ENCODE measurements around the gene PSMC4.
"Not testable (repeated sequence)": the region's sequence is repeated elsewhere in the genome, so short reads cannot be mapped to it uniquely, and the experiment has no call there.

The PSMC4 gene

GRCh38 chr19:39946532-39946931 lies 24.4 kb upstream of the PSMC4 start:
- DNase-seq (ENCODE audit: low spot score) = no peak

GRCh38 chr19:39949026-39949747 lies 21.8 kb upstream of the PSMC4 start:
- no peak for DNase-seq (ENCODE audit: low spot score)

DNA sequence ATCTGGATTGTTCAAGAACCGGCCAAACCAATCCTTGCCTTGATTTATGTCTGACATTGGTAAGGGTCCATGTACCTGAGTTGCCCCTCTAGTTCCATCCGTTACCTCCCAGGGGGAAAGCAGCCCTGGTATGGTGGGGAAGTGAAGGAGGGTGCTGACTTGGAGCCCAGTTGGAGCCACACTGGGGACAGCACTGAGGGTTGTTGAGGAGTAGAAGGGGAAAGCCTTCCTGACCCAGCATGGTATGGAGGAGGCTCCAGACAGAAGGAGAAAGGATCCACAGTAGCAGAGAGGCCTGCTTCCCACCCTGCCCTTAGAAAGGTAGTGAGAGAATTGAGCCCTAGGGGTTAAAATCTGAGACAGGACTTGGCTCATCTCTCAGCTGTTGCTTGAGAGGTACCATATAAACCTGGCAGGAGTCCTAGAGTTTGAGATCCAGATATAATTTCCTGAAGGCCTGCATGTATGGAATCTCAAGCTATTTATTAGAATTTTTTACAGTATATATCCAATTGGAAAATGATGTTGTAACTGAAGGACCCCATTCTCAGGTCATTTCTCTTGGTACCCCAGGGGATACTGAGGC lies 19.8 kb upstream of the PSMC4 start:
- no peak for DNase-seq (ENCODE audit: low spot score)

DNA sequence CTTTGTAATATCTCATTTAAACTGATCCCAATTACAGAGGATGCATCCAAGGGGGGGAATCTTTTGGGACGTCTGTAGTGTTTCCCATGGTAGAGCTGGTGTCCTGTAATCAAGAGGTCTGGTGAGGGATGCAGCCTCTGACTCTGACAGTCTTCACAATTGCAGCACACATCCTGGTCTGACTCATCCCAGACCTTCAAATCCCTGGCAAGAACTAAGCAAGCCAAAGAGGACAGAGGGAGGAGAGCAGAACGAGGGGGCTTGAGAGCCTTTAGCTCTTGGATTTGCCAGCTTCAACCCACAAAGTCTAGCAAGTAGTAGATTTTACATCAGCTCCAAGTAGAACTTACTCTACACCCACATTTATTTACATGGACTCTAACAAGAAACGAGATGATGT lies 19.3 kb upstream of the PSMC4 start:
- DNase-seq (ENCODE audit: low spot score) = no peak

GRCh38 chr19:39953915-39954314 lies 17.1 kb upstream of the PSMC4 start:
- no peak for DNase-seq (ENCODE audit: low spot score)

DNA sequence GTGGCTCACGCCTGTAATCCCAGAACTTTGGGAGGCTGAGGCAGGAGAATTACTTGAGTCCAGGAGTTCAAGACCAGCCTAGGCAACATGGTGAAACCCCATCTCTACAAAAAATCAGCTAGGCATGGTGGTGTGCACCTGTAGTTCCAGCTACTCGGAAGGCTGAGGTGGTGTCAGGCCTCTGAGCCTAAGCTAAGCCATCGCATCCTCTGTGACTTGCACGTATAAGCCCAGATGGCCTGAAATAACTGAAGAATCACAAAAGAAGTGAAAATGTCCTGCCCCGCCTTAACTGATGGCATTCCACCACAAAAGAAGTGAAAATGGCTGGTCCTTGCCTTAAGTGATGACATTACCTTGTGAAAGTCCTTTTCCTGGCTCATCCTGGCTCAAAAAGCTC lies 13.1 kb upstream of the PSMC4 start:
- DNase-seq (ENCODE audit: low spot score) = not testable (repeated sequence)

DNA sequence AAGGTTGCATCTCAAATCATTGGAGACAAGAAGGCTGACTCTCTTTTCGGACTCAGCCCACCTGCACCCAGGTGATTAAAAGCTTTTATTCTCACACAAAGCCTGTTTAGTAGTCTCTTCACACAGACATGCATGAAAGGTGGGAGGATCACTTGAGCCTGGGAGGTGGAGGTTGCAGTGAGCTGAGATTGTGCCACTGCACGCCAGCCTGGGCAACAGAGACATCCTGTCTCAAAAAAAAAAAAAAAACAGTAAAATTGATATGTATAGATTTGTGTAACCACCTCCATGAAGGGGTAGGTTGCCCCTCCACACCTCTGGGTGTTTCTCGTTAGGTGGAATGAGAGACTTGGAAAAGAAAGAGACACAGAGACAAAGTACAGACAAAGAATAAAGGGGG lies 12.0 kb upstream of the PSMC4 start:
- DNase-seq (ENCODE audit: low spot score) = not testable (repeated sequence)

DNA sequence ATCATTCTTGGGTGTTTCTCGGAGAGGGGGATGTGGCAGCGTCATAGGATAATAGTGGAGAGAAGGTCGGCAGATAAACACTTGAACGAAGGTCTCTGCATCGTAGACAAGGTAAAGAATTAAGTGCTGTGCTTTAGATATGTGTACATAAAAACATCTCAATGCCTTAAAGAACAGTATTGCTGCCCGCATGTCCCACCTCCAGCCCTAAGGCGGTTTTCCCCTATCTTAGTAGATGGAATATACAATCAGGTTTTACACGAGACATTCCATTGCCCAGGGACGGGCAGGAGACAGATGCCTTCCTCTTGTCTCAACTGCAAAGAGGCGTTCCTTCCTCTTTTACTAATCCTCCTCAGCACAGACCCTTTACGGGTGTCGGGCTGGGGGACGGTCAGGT lies 11.6 kb upstream of the PSMC4 start:
- DNase-seq (ENCODE audit: low spot score) = not testable (repeated sequence)

DNA sequence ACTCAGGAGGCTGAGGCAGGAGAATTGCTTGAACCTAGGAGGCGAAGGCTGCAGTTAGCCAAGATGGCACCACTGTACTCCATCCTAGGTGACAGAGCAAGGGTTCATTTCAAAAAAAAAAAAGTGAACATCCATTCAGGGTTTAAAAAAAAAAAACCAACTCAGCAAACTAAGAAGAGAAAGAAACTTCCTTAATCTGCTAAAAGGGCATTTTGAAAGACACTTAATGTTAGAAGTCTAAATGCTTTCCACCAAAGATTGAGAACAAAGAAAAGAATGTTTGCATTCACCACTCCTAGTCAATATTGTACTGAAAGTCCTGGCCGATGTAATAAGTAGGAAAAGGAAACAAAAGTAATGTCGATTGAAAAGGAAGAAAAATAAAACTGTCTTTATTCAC lies 7.1 kb upstream of the PSMC4 start:
- DNase-seq (ENCODE audit: low spot score) = no peak

- DNase-seq (ENCODE audit: low spot score) = no peak
These were observed 4.3 kb upstream of the PSMC4 start for GRCh38 chr19:39966617-39967016.

DNA sequence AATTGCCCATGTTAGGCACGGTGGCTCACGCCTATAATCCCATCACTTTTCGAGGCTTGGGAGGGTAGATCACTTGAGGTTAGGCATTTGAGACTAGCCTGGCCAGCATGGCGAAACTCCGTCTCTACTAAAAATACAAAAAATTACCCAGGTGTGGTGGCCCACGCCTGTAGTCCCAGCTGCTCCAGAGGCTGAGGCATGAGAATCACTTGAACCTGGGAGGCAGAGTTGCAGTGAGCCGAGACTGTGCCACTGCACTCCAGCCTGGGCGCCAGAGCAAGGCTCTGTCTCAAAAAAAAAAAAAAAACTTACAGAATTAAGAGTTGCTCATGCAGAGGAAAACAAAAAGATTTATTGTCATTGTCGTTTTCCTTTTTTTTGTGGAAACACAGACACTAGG lies 3.4 kb upstream of the PSMC4 start:
- DNase-seq (ENCODE audit: low spot score) = no peak

DNA sequence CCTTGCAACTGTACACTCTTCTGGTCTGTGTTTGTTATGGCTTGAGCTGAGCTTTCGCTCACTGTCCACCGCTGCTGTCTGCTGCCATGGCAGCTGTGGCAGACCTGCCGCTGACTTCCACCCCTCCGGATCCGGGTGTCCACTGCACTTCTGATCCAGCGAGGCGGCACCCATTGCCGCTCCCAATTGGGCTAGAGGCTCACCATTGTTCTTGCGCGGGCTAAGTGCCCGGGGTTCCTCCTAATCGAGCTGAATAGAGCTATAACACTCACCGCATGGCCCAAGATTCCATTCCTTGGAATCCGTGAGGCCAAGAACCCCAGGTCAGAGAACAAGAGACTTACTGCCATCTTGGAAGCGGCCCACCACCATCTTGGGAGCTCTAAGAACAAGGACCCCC lies 2.2 kb upstream of the PSMC4 start:
- no peak for DNase-seq (ENCODE audit: low spot score)

- no peak for DNase-seq (ENCODE audit: low spot score)
These were observed 1.7 kb upstream of the PSMC4 start for GRCh38 chr19:39969266-39969665.

DNA sequence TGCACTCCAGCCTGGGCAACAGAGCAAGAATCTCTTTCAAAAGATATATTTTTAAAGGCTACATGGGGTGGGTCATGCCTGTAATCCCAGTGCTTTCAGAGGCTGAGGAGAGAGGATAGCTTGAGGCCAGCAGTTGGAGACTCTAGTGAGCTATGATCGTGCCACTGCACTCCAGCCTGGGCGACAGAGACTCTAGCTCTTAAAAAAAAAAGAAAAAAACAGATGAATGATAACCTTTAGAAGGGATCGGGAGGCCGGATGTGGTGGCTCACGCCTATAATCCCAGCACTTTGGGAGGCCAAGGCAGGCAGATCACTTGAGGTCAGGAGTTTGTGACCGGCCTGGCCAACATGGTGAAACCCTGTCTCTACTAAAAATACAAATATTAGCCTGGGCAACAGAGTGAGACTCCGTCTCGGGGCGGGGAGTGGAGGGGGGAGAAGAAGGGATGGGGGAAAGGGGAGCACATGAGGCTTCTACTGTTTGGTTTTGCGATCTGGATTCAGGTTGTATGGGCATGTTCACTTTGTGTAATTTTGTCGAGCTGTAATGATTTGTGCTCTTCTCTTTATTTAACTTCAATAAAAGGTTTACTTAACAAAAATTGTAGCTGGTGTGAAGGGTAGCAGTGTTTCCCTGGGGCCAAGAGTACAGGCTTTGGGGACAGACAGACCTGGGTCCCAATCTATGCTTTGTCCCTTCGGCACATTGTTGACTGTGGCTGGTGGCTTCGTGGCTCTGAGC lies 1.1 kb upstream of the PSMC4 start:
- DNase-seq (ENCODE audit: low spot score) = no peak

DNA sequence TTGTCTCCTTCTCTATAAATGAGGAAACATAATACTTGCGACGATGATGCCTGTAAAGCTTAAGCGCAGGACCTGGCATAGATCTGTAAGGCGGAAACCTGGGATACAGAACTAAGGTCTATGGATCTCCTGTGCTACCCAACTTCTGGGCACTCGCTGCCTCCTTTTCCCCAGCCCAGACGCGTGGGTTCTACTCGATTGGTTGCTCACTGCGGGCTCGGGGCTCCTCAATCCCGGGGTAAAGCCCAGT lies 615 bp upstream of the PSMC4 start:
- DNase-seq (ENCODE audit: low spot score) = no peak

- no peak for DNase-seq (ENCODE audit: low spot score)
These were observed 543 bp downstream of the PSMC4 start for GRCh38 chr19:39971380-39972035.

DNA sequence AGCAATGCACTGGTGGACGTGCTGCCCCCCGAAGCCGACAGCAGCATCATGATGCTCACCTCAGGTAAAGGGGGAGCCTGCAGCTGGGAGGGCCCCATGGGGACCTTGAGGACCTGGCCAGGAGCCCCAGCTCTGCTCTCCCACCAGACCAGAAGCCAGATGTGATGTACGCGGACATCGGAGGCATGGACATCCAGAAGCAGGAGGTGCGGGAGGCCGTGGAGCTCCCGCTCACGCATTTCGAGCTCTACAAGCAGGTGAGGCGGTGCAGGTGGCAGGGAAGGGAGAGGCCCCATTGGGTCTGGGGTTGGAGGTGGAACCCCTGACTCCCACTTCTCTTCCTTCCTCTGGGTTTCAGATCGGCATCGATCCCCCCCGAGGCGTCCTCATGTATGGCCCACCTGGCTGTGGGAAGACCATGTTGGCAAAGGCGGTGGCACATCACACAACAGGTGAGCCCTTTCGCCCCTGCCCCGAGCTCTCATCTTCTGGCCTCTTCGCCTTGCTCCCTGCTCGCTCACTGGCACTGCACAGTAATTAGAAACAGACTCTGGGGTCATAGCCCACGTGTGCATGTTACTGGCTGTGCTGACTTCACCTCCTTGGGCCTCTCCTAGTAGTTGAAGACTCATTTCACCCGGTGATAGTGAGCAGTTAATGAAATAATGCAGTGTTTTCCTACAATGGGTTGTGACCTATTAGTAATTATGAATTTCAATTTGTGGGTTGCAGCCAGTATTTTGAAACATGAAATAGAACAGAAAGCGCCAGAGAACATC lies 3.6 kb downstream of the PSMC4 start:
- DNase-seq (ENCODE audit: low spot score) = no peak

GRCh38 chr19:39982883-39983282 lies 11.9 kb downstream of the PSMC4 start:
- DNase-seq (ENCODE audit: low spot score) = no peak

GRCh38 chr19:39983695-39984300 lies 12.8 kb downstream of the PSMC4 start:
- no peak for DNase-seq (ENCODE audit: low spot score)

GRCh38 chr19:39986643-39987042 lies 15.7 kb downstream of the PSMC4 start:
- DNase-seq (ENCODE audit: low spot score) = no peak

GRCh38 chr19:39987167-39987566 lies 16.2 kb downstream of the PSMC4 start:
- DNase-seq (ENCODE audit: low spot score) = no peak

- no peak for DNase-seq (ENCODE audit: low spot score)
These were observed 16.6 kb downstream of the PSMC4 start for GRCh38 chr19:39987596-39987995.
